Measurements from ENCODE around the gene ZC3H12A.

GRCh38 chr1:37468037-37468436 is 6.3 kb upstream of the ZC3H12A start:
- no peak for TF ChIP-seq CTCF (IDR thresholded peaks at IDR 0.05)
- no peak for TF ChIP-seq POLR2A (IDR thresholded peaks at IDR 0.05)

All from lower leg skin (tissue), 3 donors.